AG04450 (cell line): ENCODE results near the gene UCP1. TPM values are rescaled to one million over a fixed set of nuclear protein-coding genes. Genes with fewer than 3 reads are reported as not detected.

Experiments
- CTCF ChIA-PET: fragments of 300-600, 350-600 bp; formaldehyde crosslinking; extraction: SDS; loops from one replicate; lab custom pipeline; 2022; ENCODE audit warnings: antibody characterized with exemption, inconsistent platforms; lab: Charles Lee
- POLR2A ChIA-PET: fragments of 350-600 bp; formaldehyde crosslinking; extraction: SDS; loops from one replicate; lab custom pipeline; 2021; ENCODE audit warnings: antibody characterized with exemption, inconsistent platforms; lab: Yijun Ruan, JAX
- DNase-seq: peaks from one replicate; pipeline ENCODE4 v3.0.0-alpha.2; 2011; ENCODE audit warnings: low read depth, low spot score
- H3K27ac ChIP-seq: one replicate; pipeline ENCODE4 v1.5.1; 2012; ENCODE audit warnings: low read depth, low read length, control low read depth
- H3K27me3 ChIP-seq: one replicate; pipeline ENCODE4 v1.6.0; 2012; ENCODE audit warnings: low read length; ENCODE audit not compliant: control insufficient read depth, insufficient read depth
- H3K4me3 ChIP-seq: 2 replicates; pipeline ENCODE4 v1.5.1; 2011; ENCODE audit warnings: mild to moderate bottlenecking, low read depth, low read length, control low read depth
- H3K9me3 ChIP-seq: 2 replicates; pipeline ENCODE4 v1.5.1; 2012; ENCODE audit warnings: low read length; ENCODE audit not compliant: control insufficient read depth, insufficient read depth
- CTCF ChIP-seq: IDR thresholded peaks from 2 replicates; pipeline ENCODE4 v1.5.1; 2011; ENCODE audit warnings: low read depth, low read length, control low read depth, inconsistent platforms
- polyA plus RNA-seq: library from polyadenylated mRNA; depleted of rRNA; stranded (reverse); fragments of >200 nt; gene quantifications from 2 replicates; pipeline ENCODE4 v1.2.3, GENCODE V29; 2011

The UCP1 gene
- polyA plus RNA-seq, 1 experiment: not detected

- POLR2A ChIA-PET: no interaction called here
- CTCF ChIA-PET: interaction anchor here (0.6 kb wide), 1 partner anchor 242 kb away, joined by 3 read pairs; no protein-coding TSS in a partner anchor
- no peak for DNase-seq
- TF ChIP-seq CTCF: no peak
- Histone ChIP-seq H3K9me3 (no peaks in the 10 kb centered on the region), H3K27me3 (peaks cover 25% of the 10 kb centered on the region), H3K27ac (no peak overlapping the region), H3K4me3 (no peak overlapping the region)
Measured at GRCh38 chr4:140602714-140603113, 34.0 kb upstream of the UCP1 start.

- H3K27me3 ChIP-seq: peaks cover 23% of the 10 kb centered on the region
- no peak for DNase-seq
- no peak overlapping the region for H3K4me3 ChIP-seq
- H3K27ac ChIP-seq: no peak overlapping the region
- TF ChIP-seq CTCF: no peak
- POLR2A ChIA-PET: no interaction called here
- CTCF ChIA-PET: interaction anchor here (1.8 kb wide), 1 partner anchor 9 kb away, joined by 16 read pairs; no protein-coding TSS in a partner anchor
- H3K9me3 ChIP-seq: no peaks in the 10 kb centered on the region
Measured at GRCh38 chr4:140600408-140600807, 31.6 kb upstream of the UCP1 start.

DNA sequence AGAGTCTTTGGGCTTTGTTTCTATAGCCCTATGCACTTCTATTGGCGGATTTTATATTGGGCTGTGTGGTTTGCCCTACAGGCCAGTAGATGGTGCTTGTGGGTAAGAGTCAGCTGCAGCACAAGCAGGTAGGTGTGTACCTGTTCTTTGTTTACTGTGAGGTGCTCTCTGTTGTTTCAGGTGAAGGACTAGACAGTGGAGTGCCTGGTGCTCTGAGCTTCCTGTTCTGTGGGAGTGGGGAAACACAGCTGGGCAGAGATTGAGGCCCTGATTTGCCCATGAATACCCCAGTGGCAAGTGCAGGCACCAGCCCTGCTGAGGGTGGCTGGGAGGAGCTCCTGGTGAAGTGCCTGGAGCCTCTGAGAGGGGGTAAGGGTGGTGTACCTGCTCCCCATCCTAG lies 26.3 kb upstream of the UCP1 start:
- no peak for DNase-seq
- no peaks in the 10 kb centered on the region for H3K9me3 ChIP-seq
- H3K27ac ChIP-seq: no peak overlapping the region
- CTCF ChIA-PET: interaction anchor here (0.7 to 1.5 kb wide), 3 partner anchors 14 to 258 kb away, joined by 3 to 6 read pairs (median 3); no protein-coding TSS in a partner anchor
- H3K27me3 ChIP-seq: peaks cover 11% of the 10 kb centered on the region
- POLR2A ChIA-PET: no interaction called here
- no peak overlapping the region for H3K4me3 ChIP-seq
- peak; percentile 36 for TF ChIP-seq CTCF

DNA sequence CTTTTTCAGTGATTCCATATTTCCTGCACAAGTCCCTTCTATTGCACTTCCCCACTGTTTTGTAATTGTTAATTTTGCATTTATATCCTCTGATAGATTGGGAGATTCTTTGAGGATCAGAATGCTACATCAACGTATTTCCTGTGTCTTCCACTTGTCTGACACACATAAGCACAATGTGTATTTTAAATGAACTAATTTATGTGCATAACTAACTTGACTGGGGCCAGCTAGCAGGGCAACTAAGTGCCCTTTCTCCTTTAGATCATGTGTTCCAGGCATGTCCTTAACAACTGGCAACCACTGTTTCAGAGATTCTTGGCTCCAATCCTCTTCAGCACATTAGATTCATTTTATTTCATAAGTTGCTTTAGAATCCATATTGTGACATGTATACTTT lies 15.7 kb upstream of the UCP1 start:
- Histone ChIP-seq H3K27ac (no peak overlapping the region), H3K4me3 (no peak overlapping the region), H3K27me3 (peaks cover 28% of the 10 kb centered on the region), H3K9me3 (no peaks in the 10 kb centered on the region)
- ChIA-PET POLR2A (no interaction called here), CTCF (no interaction called here)
- no peak for TF ChIP-seq CTCF
- DNase-seq: no peak

- POLR2A ChIA-PET: no interaction called here
- no peak overlapping the region for H3K27ac ChIP-seq
- peaks cover 34% of the 10 kb centered on the region for H3K27me3 ChIP-seq
- CTCF ChIA-PET: interaction anchor here (0.6 to 1.0 kb wide), 2 partner anchors 16 to 17 kb away, joined by 3 read pairs; no protein-coding TSS in a partner anchor
- H3K9me3 ChIP-seq: no peaks in the 10 kb centered on the region; the same call in 1 of the 2 replicates
- H3K4me3 ChIP-seq: no peak overlapping the region
- no peak for DNase-seq
- no peak for TF ChIP-seq CTCF
Measured at GRCh38 chr4:140581078-140581477, 12.3 kb upstream of the UCP1 start.
